Activated naive CD4-positive, alpha-beta T cell treated with anti-CD3 and anti-CD28 coated beads for 36 hours (primary cell): ENCODE results near the gene GNPTAB. TPM values are rescaled to one million over a fixed set of nuclear protein-coding genes. Genes with fewer than 3 reads are reported as not detected.

Source experiments
- CTCF ChIA-PET: fragments of 350-600 bp; sonication (Branson Sonifier 250); formaldehyde crosslinking; loops from one replicate; lab custom pipeline; 2021; ENCODE audit warnings: antibody characterized with exemption; lab: Charles Lee
- DNase-seq: peaks from one replicate; pipeline ENCODE4 v3.0.0-alpha.2; 2020
- H3K27ac Mint-ChIP-seq: one replicate; pipeline ENCODE4 v1.8.0; 2021; ENCODE audit warnings: mild to moderate bottlenecking, mixed read lengths
- H3K27me3 Mint-ChIP-seq: one replicate; pipeline ENCODE4 v1.8.0; 2021; ENCODE audit warnings: low read depth, mixed read lengths
- H3K36me3 Mint-ChIP-seq: one replicate; pipeline ENCODE4 v1.8.0; 2021; ENCODE audit warnings: low read depth, mixed read lengths
- H3K4me1 Mint-ChIP-seq: one replicate; pipeline ENCODE4 v1.8.0; 2021; ENCODE audit warnings: low read depth, mixed read lengths
- H3K4me3 Mint-ChIP-seq: one replicate; pipeline ENCODE4 v1.8.0; 2021; ENCODE audit warnings: mild to moderate bottlenecking, moderate library complexity, mixed read lengths
- H3K9me3 Mint-ChIP-seq: one replicate; pipeline ENCODE4 v1.8.0; 2021; ENCODE audit warnings: mixed read lengths
- intact Hi-C: fragments of 100-400 bp; cut with micrococcal nuclease; formaldehyde crosslinking; loops from one replicate; pipeline ENCODE4 v1.15.1; 2023
- total RNA-seq, 2 experiments: library from RNA; stranded (reverse); gene quantifications; one replicate each; pipeline ENCODE4 v1.2.3, GENCODE V29; 2021

The GNPTAB gene
- total RNA-seq, 2 experiments from 2014 or later = 13.6 to 13.7 TPM

DNA sequence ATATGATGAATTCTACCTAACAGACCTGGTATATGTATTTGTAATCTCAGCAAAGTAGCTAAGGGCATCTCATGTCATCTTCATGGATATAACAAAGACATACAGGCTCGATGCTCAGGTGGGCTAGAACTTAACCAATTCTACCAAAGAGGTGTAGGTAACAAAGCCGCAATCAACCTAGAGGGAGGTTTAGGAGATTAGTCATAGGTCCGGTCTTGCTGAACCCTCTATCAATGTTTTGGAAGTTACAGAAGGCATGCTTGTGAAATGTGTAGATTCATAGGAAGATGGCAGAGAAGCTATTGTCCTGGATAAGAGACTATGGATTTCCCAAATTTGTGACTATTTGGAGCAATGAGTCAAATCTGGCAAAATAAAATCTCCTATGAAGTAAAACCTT is 48.9 kb downstream of the GNPTAB start:
- DNase-seq = no peak
- no peak overlapping the region for H3K27ac Mint-ChIP-seq
- H3K4me1 Mint-ChIP-seq = peaks cover 15% of the 10 kb centered on the region
- intact Hi-C loops = loop anchor here (1.0 to 2.0 kb wide), 3 partner anchors 10 to 49 kb away; partner anchors contain the start of gene GNPTAB
- H3K27me3 Mint-ChIP-seq = no peaks in the 10 kb centered on the region
- H3K36me3 Mint-ChIP-seq = peaks cover 2% of the 10 kb centered on the region
- H3K9me3 Mint-ChIP-seq = no peaks in the 10 kb centered on the region
- CTCF ChIA-PET = interaction anchor here (0.6 to 3.6 kb wide), 6 partner anchors 9 to 489 kb away, joined by 3 to 27 read pairs (median 6); partner anchors contain the start of gene GNPTAB
- H3K4me3 Mint-ChIP-seq = no peak overlapping the region

DNA sequence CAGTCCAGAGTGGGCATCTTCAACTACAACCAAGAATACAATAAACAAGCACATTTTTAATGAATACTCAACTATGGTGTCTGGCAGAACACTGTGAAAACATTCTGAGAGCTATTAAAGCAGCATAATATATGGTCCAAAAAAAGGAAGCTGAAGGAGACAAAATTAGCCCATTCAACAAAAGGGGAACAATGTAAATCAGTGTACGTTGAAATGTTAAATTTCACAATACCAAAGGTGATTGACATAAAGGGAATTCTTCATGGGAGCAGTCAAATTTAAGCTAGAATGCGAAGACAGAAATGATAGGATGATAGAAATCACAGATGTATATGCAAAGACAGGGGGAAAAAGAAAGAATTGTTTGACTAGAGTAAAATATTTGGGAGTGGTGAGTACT is 50.2 kb downstream of the GNPTAB start:
- no peaks in the 10 kb centered on the region for H3K9me3 Mint-ChIP-seq
- no peak for DNase-seq
- H3K27ac Mint-ChIP-seq = no peak overlapping the region
- peaks cover 2% of the 10 kb centered on the region for H3K36me3 Mint-ChIP-seq
- peaks cover 15% of the 10 kb centered on the region for H3K4me1 Mint-ChIP-seq
- no peaks in the 10 kb centered on the region for H3K27me3 Mint-ChIP-seq
- CTCF ChIA-PET = interaction anchor here (1.0 to 3.6 kb wide), 7 partner anchors 10 to 75 kb away, joined by 3 to 27 read pairs (median 5); partner anchors contain the start of gene GNPTAB
- intact Hi-C loops = no loop called here
- no peak overlapping the region for H3K4me3 Mint-ChIP-seq

DNA sequence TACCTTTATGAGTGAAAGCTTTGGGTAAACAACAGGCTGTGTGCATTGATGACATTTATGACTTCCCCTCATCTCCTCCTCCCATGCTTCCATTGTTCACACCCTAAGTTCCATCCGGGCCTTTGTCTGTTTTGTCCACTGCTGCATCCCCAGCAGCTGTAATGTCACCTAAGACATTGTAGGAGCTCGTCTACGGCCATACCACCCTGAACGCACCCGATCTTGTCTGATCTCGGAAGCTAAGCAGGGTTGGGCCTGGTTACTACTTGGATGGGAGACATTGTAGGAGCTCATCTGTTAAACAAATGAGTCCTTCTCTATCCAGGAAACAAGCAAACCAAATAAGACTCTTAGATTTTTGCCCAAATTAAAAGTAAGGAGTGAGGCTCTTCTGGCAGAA is 51.1 kb downstream of the GNPTAB start:
- no peak for DNase-seq
- Mint-ChIP-seq H3K27ac (no peak overlapping the region), H3K27me3 (no peaks in the 10 kb centered on the region), H3K9me3 (no peaks in the 10 kb centered on the region), H3K36me3 (peaks cover under 1% of the 10 kb centered on the region), H3K4me3 (no peak overlapping the region), H3K4me1 (peaks cover 15% of the 10 kb centered on the region)
- CTCF ChIA-PET = interaction anchor here (0.7 to 3.6 kb wide), 9 partner anchors 11 to 76 kb away, joined by 3 to 27 read pairs (median 5); partner anchors contain the start of gene GNPTAB
- intact Hi-C loops = loop anchor here (10.0 kb wide), 1 partner anchor 705 kb away; the partner anchor contains the start of gene IGF1

DNA sequence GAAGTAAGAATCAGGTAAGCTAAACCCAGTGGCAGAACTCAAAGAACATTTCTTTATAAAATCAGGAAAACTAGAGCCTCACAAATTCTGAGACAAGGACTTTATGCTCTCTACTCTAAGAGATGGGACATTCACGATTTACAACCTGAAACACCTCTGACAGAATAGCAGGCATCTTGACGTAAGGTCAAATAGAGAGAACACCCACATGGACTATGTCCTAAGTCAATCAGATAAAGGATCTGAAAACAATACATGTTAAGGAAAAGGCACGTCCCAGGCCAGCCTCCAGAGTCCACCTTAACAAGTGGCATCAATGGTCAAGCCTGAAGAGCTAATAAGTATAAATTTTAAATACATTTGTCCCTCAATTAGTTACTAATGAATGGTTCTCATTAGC is 51.6 kb downstream of the GNPTAB start:
- Mint-ChIP-seq H3K36me3 (no peaks in the 10 kb centered on the region), H3K4me3 (no peak overlapping the region), H3K27ac (no peak overlapping the region), H3K27me3 (no peaks in the 10 kb centered on the region), H3K4me1 (peaks cover 15% of the 10 kb centered on the region), H3K9me3 (no peaks in the 10 kb centered on the region)
- CTCF ChIA-PET = interaction anchor here (1.1 to 3.6 kb wide), 7 partner anchors 10 to 64 kb away, joined by 3 to 27 read pairs (median 5); partner anchors contain the start of gene GNPTAB
- intact Hi-C loops = loop anchor here (10.0 kb wide), 1 partner anchor 706 kb away; the partner anchor contains the start of gene IGF1
- DNase-seq = no peak

DNA sequence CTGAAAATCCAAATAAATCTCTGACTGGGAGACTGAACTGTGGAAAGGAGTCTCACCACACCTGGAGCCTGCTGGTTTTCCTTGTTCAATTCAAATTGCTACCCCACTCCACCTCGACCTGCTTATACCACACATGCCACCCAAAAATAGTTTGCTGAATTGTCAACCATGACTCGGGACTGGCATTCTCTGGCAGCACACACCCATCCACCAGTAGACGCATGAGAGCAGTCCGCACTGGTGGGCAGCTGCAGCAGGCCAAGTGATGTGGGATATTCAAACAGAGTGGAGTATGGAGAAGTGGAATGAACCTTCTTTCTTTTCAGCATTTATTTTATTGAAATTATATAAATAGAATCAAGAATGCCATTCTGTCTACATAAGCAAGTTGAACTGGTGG is 52.8 kb downstream of the GNPTAB start:
- no peak overlapping the region for H3K27ac Mint-ChIP-seq
- intact Hi-C loops = loop anchor here (10.0 kb wide), 1 partner anchor 707 kb away; the partner anchor contains the start of gene IGF1
- H3K36me3 Mint-ChIP-seq = no peaks in the 10 kb centered on the region
- CTCF ChIA-PET = interaction anchor here (0.6 to 3.5 kb wide), 2 partner anchors 52 to 60 kb away, joined by 5 to 23 read pairs; partner anchors contain the start of gene GNPTAB
- no peak overlapping the region for H3K4me3 Mint-ChIP-seq
- H3K27me3 Mint-ChIP-seq = no peaks in the 10 kb centered on the region
- H3K4me1 Mint-ChIP-seq = peaks cover 15% of the 10 kb centered on the region
- H3K9me3 Mint-ChIP-seq = no peaks in the 10 kb centered on the region
- DNase-seq = no peak

DNA sequence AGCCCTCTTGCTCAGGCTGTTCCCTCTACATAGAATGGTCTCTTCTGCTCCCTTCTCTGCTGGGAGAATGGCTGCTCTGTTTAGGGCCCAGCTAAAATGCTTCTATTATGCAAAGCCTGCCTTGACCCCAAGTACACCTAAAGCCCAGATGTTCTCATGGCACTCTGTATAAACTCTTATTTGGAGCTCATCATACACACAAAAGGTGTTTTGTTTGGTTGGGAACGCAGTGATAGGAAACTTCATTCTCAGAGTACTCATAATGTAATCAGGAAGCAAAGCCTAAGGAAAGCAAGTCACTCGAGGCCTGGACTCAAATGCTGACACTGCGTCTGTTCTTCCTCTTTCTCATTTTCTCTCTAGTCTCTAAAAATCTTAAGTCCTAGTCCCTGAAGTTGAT is 53.3 kb downstream of the GNPTAB start:
- Mint-ChIP-seq H3K4me1 (peaks cover 12% of the 10 kb centered on the region), H3K27ac (no peak overlapping the region), H3K9me3 (no peaks in the 10 kb centered on the region), H3K4me3 (no peak overlapping the region), H3K36me3 (no peaks in the 10 kb centered on the region), H3K27me3 (no peaks in the 10 kb centered on the region)
- intact Hi-C loops = loop anchor here (10.0 kb wide), 1 partner anchor 707 kb away; the partner anchor contains the start of gene IGF1
- DNase-seq = no peak
- CTCF ChIA-PET = interaction anchor here (0.5 to 3.5 kb wide), 4 partner anchors 52 to 294 kb away, joined by 4 to 23 read pairs (median 11); partner anchors contain the start of gene GNPTAB

DNA sequence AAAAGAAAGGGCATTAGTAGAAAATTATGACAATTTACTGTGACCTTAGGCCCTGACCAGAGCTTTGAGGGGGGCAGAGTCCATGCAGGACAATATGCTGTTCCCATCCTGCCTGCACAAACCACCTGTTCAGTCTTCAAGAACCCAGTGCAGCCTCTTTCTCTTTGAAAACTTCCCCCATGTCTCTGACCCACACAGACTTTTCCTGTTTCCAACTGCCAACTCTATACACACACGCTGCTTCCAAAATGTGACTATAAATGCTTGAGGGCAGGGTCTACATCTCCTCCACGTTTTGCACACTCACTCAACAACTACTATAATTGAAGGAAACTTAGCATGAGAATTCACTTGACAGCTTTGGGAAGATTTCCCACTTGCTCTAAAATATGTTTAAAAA is 54.9 kb downstream of the GNPTAB start:
- intact Hi-C loops = loop anchor here (10.0 kb wide), 1 partner anchor 709 kb away; the partner anchor contains the start of gene IGF1
- no peaks in the 10 kb centered on the region for H3K36me3 Mint-ChIP-seq
- H3K4me1 Mint-ChIP-seq = peaks cover 4% of the 10 kb centered on the region
- DNase-seq = no peak
- H3K27me3 Mint-ChIP-seq = no peaks in the 10 kb centered on the region
- H3K4me3 Mint-ChIP-seq = no peak overlapping the region
- CTCF ChIA-PET = interaction anchor here (2.9 to 3.5 kb wide), 2 partner anchors 54 to 65 kb away, joined by 17 to 23 read pairs; partner anchors contain the start of gene GNPTAB
- H3K27ac Mint-ChIP-seq = no peak overlapping the region
- no peaks in the 10 kb centered on the region for H3K9me3 Mint-ChIP-seq

DNA sequence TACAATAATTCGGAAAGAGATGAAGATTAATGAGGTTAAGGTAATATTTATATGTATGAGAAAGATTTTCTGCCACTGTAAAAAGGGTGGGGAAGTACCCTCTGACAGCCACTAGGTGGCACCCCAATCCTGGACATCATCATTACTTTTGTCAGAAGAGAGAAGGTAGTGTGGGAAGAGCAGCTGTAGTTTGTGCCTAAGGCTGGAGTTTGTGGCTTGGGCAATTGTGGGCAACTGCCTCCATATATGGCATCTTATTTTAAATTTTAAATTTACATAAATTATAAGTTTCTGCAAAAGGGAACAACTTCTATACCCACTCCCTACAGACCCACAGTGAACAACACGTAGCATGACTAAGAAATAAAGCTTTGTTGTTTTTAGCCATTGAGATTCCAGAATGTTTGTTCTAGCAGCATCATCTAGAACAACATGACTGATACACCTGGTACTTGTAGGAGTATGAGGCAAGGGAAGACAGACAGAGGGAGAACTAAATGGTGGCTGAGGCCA is 57.1 kb downstream of the GNPTAB start:
- H3K27me3 Mint-ChIP-seq = no peaks in the 10 kb centered on the region
- no peak overlapping the region for H3K27ac Mint-ChIP-seq
- H3K4me3 Mint-ChIP-seq = no peak overlapping the region
- no peaks in the 10 kb centered on the region for H3K9me3 Mint-ChIP-seq
- H3K4me1 Mint-ChIP-seq = peaks cover 4% of the 10 kb centered on the region
- intact Hi-C loops = loop anchor here (1.0 to 10.0 kb wide), 5 partner anchors 58 to 711 kb away; partner anchors contain the start of gene IGF1
- peak; percentile 78 for DNase-seq
- H3K36me3 Mint-ChIP-seq = no peaks in the 10 kb centered on the region
- CTCF ChIA-PET = interaction anchor here (0.5 to 3.7 kb wide), 19 partner anchors 8 to 290 kb away, joined by 3 to 83 read pairs (median 3); partner anchors contain the start of gene GNPTAB

DNA sequence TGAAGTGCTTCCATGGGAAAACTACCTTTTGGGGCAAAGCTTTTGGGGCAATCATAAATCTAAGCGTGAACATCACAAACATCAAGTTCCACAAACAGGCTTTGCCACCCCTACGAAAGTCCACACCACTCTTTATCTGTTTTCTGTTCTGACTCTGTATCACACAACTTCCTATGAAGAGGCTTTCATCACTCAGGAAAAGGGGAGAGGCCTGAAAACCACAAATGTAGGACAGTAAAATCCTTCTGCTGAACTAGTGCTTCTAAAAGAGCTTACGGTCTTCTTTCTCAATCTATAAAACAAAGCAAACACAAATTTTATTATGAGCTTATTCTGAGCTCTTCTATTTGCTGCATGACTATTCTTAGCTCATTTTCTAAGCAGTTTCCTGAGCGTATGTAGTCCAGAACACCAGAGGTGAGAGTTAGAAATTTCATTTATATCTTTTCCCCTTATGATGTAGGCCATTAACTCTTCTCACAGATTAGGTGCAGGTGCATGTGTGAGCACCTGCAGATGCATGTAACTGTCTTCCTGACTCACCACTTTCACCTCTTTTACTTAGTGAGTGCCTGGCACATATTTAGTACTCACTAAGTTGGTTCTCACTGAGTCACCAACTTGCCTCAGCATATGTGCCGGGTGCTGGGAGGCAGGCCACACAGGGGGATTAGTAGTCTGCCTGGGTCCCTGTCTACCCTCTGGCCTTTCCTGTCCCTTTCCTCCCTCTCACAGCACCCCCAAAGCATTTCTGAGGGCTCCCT is 58.6 kb downstream of the GNPTAB start:
- Mint-ChIP-seq H3K36me3 (no peaks in the 10 kb centered on the region), H3K9me3 (no peaks in the 10 kb centered on the region), H3K27ac (no peak overlapping the region), H3K4me3 (no peak overlapping the region), H3K4me1 (peaks cover 4% of the 10 kb centered on the region), H3K27me3 (no peaks in the 10 kb centered on the region)
- intact Hi-C loops = loop anchor here (5.0 to 10.0 kb wide), 2 partner anchors 360 to 713 kb away; partner anchors contain the start of gene IGF1
- no peak for DNase-seq
- CTCF ChIA-PET = interaction anchor here (0.8 to 3.7 kb wide), 11 partner anchors 12 to 289 kb away, joined by 3 to 83 read pairs (median 9); partner anchors contain the start of gene GNPTAB

DNA sequence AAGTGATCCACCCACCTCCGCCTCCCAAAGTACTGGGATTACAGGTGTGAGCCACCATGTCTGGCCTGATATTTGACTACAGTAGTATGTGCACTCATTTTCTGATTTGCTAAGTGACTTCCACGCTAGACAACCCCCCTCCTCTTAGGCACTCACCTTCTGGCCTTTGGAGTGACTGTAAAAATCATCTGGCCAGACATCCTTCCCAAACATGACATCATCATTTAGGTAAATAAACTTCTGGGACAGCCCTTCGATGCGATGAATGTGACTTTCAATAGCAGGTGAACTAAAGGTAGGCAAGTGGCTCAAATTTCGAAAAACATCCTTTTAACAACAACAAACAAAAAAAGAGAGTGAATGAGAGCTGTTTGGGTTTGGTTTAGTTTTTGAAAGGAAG is 60.9 kb downstream of the GNPTAB start:
- intact Hi-C loops = loop anchor here (5.0 to 10.0 kb wide), 2 partner anchors 358 to 715 kb away; partner anchors contain the start of gene IGF1
- Mint-ChIP-seq H3K9me3 (no peaks in the 10 kb centered on the region), H3K36me3 (peaks cover 1% of the 10 kb centered on the region), H3K27me3 (no peaks in the 10 kb centered on the region), H3K4me3 (no peak overlapping the region), H3K27ac (no peak overlapping the region), H3K4me1 (peaks cover 4% of the 10 kb centered on the region)
- CTCF ChIA-PET = interaction anchor here (0.8 to 3.5 kb wide), 5 partner anchors 10 to 70 kb away, joined by 3 to 16 read pairs (median 5); partner anchors contain the start of gene GNPTAB
- DNase-seq = no peak

DNA sequence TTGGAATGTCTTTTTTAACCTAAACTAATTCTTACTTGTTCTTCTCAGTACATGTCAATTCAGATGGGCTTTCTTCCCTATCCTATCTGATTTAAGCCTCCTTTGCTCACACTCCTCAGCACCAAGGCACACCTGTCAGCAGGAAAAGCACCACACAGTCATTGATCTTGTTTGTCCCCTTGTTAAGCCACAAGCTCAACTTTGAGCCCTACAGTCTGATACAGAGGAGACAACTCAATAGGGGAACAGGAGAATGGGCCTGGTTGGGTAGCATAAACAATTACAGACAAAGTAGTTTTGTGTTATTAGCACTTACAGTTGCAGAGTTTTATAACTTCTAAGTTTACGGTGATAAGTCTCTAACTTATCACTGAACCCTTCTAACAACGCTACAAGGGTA is 62.0 kb downstream of the GNPTAB start:
- Mint-ChIP-seq H3K4me1 (peaks cover 4% of the 10 kb centered on the region), H3K27me3 (no peaks in the 10 kb centered on the region), H3K4me3 (no peak overlapping the region), H3K27ac (no peak overlapping the region), H3K36me3 (peaks cover 4% of the 10 kb centered on the region), H3K9me3 (no peaks in the 10 kb centered on the region)
- DNase-seq = no peak
- intact Hi-C loops = no loop called here
- CTCF ChIA-PET = interaction anchor here (1.6 to 3.5 kb wide), 3 partner anchors 11 to 71 kb away, joined by 5 to 16 read pairs (median 12); partner anchors contain the start of gene GNPTAB
